Fibroblast of pulmonary artery (primary cell): ENCODE data around the gene HPCAL1.

ENCODE experiments used
- DNase-seq: peaks from one replicate; pipeline ENCODE4 v3.0.0-alpha.2; 2010; ENCODE audit warnings: low read depth
- H3K4me3 ChIP-seq: replicated peaks from 2 replicates; pipeline ENCODE4 v1.5.1; 2011; ENCODE audit warnings: low read depth, mild to moderate bottlenecking, control low read depth, low read length, moderate library complexity
- CTCF ChIP-seq: IDR thresholded peaks from 2 replicates; pipeline ENCODE4 v1.5.1; 2011; ENCODE audit warnings: mild to moderate bottlenecking, control low read depth, low read length, inconsistent platforms; ENCODE audit errors: missing control alignments

The HPCAL1 gene

GRCh38 chr2:10460366-10460796, 157.7 kb downstream of the HPCAL1 start:
- no peak for DNase-seq
- no peak for TF ChIP-seq CTCF
- H3K4me3 ChIP-seq = no peak overlapping the region

GRCh38 chr2:10462178-10463083, 159.7 kb downstream of the HPCAL1 start:
- no peak for TF ChIP-seq CTCF
- H3K4me3 ChIP-seq = no peak overlapping the region
- no peak for DNase-seq

- TF ChIP-seq CTCF = no peak
- DNase-seq = no peak
These were observed 163.2 kb downstream of the HPCAL1 start for GRCh38 chr2:10465910-10466309.

GRCh38 chr2:10466801-10467200, 164.1 kb downstream of the HPCAL1 start:
- H3K4me3 ChIP-seq = no peak overlapping the region
- DNase-seq = no peak
- TF ChIP-seq CTCF = no peak

More at GRCh38 chr2:10465910-10466309, 163.2 kb downstream of the HPCAL1 start:
- H3K4me3 ChIP-seq = no peak overlapping the region

- H3K4me3 ChIP-seq = no peak overlapping the region
- no peak for DNase-seq
- no peak for TF ChIP-seq CTCF
These were observed 164.7 kb downstream of the HPCAL1 start for GRCh38 chr2:10467401-10467800.

GRCh38 chr2:10469301-10469700, 166.6 kb downstream of the HPCAL1 start:
- no peak overlapping the region for H3K4me3 ChIP-seq
- TF ChIP-seq CTCF = no peak
- no peak for DNase-seq
